CD8-positive, alpha-beta memory T cell (primary cell): ENCODE data around the gene LSM12. TPM values are rescaled to one million over a fixed set of nuclear protein-coding genes. Genes with fewer than 3 reads are reported as not detected.
"Not testable (repeated sequence)": the region's sequence is repeated elsewhere in the genome, so short reads cannot be mapped to it uniquely, and the experiment has no call there.

ENCODE experiments used
- CTCF ChIA-PET: fragments of 350-600 bp; sonication (Branson Sonifier 250); formaldehyde crosslinking; loops from one replicate; lab custom pipeline; 2021; ENCODE audit warnings: antibody characterized with exemption; lab: Charles Lee
- POLR2A ChIA-PET: fragments of 350-600 bp; sonication (Branson Sonifier 250); formaldehyde crosslinking; loops from one replicate; lab custom pipeline; 2021; ENCODE audit warnings: antibody characterized with exemption; lab: Charles Lee
- DNase-seq, 5 donors: peaks; one replicate each; pipeline versions ENCODE4 v3.0.0 to v3.0.0-alpha.2; 2020 to 2022; ENCODE audit warnings: mixed read lengths in 1 of 5
- H3K27ac ChIP-seq: one replicate; pipeline ENCODE4 v1.7.0; 2013; ENCODE audit warnings: low read depth, mild to moderate bottlenecking, low read length, moderate library complexity
- H3K27me3 ChIP-seq: 2 replicates; pipeline ENCODE4 v1.7.0; 2013; ENCODE audit warnings: low read length, mild to moderate bottlenecking; ENCODE audit not compliant: insufficient read depth, poor library complexity, severe bottlenecking
- H3K36me3 ChIP-seq: 2 replicates; pipeline ENCODE4 v1.7.0; 2013; ENCODE audit warnings: mild to moderate bottlenecking, low read length, moderate library complexity; ENCODE audit not compliant: insufficient read depth
- H3K4me1 ChIP-seq: 2 replicates; pipeline ENCODE4 v1.7.0; 2013; ENCODE audit warnings: mild to moderate bottlenecking, low read length, moderate library complexity; ENCODE audit not compliant: insufficient read depth
- H3K4me3 ChIP-seq: 2 replicates; pipeline ENCODE4 v1.7.0; 2013; ENCODE audit warnings: mild to moderate bottlenecking, low read length
- H3K9me3 ChIP-seq: 2 replicates; pipeline ENCODE4 v1.7.0; 2013; ENCODE audit warnings: mild to moderate bottlenecking, low read length
- H3K27ac Mint-ChIP-seq, 8 donors: one replicate each; pipeline ENCODE4 v1.8.0; 2020 to 2021; ENCODE audit warnings: mixed read lengths in 8 of 8, mild to moderate bottlenecking in 6 of 8, inconsistent platforms in 3 of 8, moderate library complexity in 3 of 8
- H3K27me3 Mint-ChIP-seq, 2 donors: one replicate each; pipeline ENCODE4 v1.8.0; 2020 to 2021; ENCODE audit warnings: mixed read lengths in 2 of 2, mild to moderate bottlenecking in 1 of 2, moderate library complexity in 1 of 2
- H3K36me3 Mint-ChIP-seq, 3 donors: one replicate each; pipeline ENCODE4 v1.8.0; 2020 to 2021; ENCODE audit warnings: mixed read lengths in 3 of 3, inconsistent platforms in 1 of 3, mild to moderate bottlenecking in 1 of 3
- H3K4me1 Mint-ChIP-seq, 3 donors: one replicate each; pipeline ENCODE4 v1.8.0; 2020 to 2021; ENCODE audit warnings: mixed read lengths in 3 of 3, inconsistent platforms in 1 of 3, mild to moderate bottlenecking in 1 of 3
- H3K4me3 Mint-ChIP-seq, 7 donors: one replicate each; pipeline ENCODE4 v1.8.0; 2020 to 2021; ENCODE audit warnings: mixed read lengths in 7 of 7, mild to moderate bottlenecking in 6 of 7, moderate library complexity in 4 of 7, inconsistent platforms in 2 of 7
- H3K9me3 Mint-ChIP-seq, 5 donors: one replicate each; pipeline ENCODE4 v1.8.0; 2020 to 2022; ENCODE audit warnings: mixed read lengths in 5 of 5, mild to moderate bottlenecking in 3 of 5, moderate library complexity in 2 of 5, inconsistent platforms in 1 of 5
- polyA plus RNA-seq: library from polyadenylated mRNA; unstranded; fragments of 300-500 nt; fragmentation: Illumina TruSeq; gene quantifications from one replicate; pipeline ENCODE4 v1.2.3, GENCODE V29; 2021
- total RNA-seq, 2 experiments: library from RNA; stranded (reverse); gene quantifications; one replicate each; pipeline ENCODE4 v1.2.3, GENCODE V29; 2021

The LSM12 gene
- total and polyA plus RNA-seq, 3 experiments from 2014 or later, result 79.9 to 81.9 (median 80.7) TPM

- H3K27ac Mint-ChIP-seq, result peak overlapping the region in 2 of 8 donors; percentile 38 to 70
Observed at GRCh38 chr17:44102849-44103622, 36.6 kb upstream of the LSM12 start.

DNA sequence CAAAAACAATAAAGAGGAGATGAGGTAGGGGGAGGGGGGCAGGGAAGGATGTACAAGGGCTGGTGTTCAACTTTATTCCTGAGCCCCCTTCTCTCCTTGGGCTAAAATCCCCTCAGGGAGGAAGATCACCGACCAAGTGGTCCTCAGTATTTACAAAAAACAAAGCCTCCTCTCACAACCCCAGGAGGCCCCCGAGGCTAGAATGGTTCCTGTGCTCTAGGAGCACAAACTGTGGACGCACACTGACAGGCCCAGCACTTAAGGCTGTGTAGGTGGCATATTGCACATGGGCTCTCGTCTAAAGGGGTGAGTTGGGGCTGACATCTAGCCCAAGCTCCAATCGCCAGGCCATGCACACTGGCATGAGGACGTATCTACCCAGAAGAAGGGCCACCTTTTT, 35.4 kb upstream of the LSM12 start:
- H3K36me3 Mint-ChIP-seq, result peaks cover 0 to 32% (median 2%) of the 10 kb centered on the region in 3 donors
- DNase-seq, result not testable (repeated sequence)

More at GRCh38 chr17:44102849-44103622, 36.6 kb upstream of the LSM12 start:
- Mint-ChIP-seq H3K4me3 (no peak overlapping the region), H3K36me3 (peaks cover 0 to 35% (median 5%) of the 10 kb centered on the region in 3 donors), H3K9me3 (no peaks in the 10 kb centered on the region), H3K27me3 (no peaks in the 10 kb centered on the region), H3K4me1 (peaks cover 4 to 13% (median 7%) of the 10 kb centered on the region in 3 donors)
- Histone ChIP-seq H3K27me3 (no peaks in the 10 kb centered on the region), H3K9me3 (no peaks in the 10 kb centered on the region), H3K27ac (no peak overlapping the region), H3K4me1 (no peaks in the 10 kb centered on the region), H3K4me3 (no peak overlapping the region), H3K36me3 (no peaks in the 10 kb centered on the region)
- DNase-seq, result no peak
- ChIA-PET CTCF (interaction anchor here (1.1 kb wide), 1 partner anchor 12 kb away, joined by 3 read pairs; no protein-coding TSS in a partner anchor), POLR2A (no interaction called here)

DNA sequence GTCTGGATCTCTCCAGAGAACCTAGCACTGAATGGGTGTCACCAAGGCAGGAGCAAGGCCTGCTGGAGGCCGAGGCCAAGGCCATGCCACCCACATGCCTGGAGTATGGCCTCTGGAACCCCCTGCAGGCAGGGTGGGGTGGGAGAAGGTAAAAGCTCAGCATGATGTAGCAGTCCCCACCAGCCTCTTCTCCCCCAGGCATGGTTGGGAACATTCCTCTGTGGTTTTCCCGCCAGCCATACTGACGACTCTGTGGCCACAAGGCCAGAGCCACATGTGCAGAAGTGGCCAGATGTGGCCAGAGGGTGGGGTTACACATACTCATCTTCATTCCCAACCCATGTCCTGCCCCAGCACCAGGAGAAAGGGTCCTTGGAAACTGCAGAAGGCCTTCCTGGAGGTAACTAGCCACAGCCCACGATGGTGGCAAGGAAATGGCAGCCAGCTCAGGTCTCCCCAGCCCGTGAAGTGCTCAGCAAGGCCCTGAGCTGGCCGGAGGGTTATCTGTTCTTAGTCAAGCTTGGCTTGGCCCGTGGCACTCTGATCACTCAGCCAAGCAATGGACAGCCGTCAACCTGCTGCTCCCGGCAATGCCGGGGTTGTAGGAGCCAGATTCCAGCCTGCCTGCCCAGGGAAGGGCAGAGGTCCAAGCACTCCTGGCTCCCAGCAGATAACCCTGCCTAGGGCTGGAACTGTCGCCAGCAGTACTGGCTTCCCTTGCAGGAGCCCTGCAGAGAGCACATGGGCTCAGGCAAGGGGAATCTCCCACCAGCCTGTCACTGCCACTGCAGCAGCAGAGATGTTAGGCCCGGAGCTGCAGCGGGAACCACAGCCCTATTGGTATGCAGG, 30.9 kb upstream of the LSM12 start:
- H3K4me3 ChIP-seq, result no peak overlapping the region
- Mint-ChIP-seq H3K27ac (peak overlapping the region in 2 of 8 donors; percentile 19 to 21), H3K36me3 (peaks cover 0 to 26% (median 0%) of the 10 kb centered on the region in 3 donors), H3K27me3 (no peaks in the 10 kb centered on the region), H3K4me3 (no peak overlapping the region), H3K4me1 (peaks cover 4 to 15% (median 6%) of the 10 kb centered on the region in 3 donors), H3K9me3 (no peaks in the 10 kb centered on the region)
- POLR2A ChIA-PET, result no interaction called here
- no peaks in the 10 kb centered on the region for H3K27me3 ChIP-seq
- CTCF ChIA-PET, result no interaction called here
- no peaks in the 10 kb centered on the region for H3K9me3 ChIP-seq
- no peaks in the 10 kb centered on the region for H3K36me3 ChIP-seq
- peaks cover 8% of the 10 kb centered on the region for H3K4me1 ChIP-seq
- H3K27ac ChIP-seq, result peak overlapping the region; percentile 24
- DNase-seq, result no peak

More for the DNA sequence above, 35.4 kb upstream of the LSM12 start:
- H3K4me3 Mint-ChIP-seq, H3K27ac Mint-ChIP-seq, CTCF ChIA-PET, H3K36me3 ChIP-seq, H3K4me3 ChIP-seq, H3K4me1 ChIP-seq, H3K27me3 ChIP-seq, H3K9me3 Mint-ChIP-seq, H3K27ac ChIP-seq, H3K27me3 Mint-ChIP-seq, POLR2A ChIA-PET, H3K9me3 ChIP-seq: not testable (repeated sequence)
- H3K4me1 Mint-ChIP-seq, result peaks cover 0 to 11% (median 5%) of the 10 kb centered on the region in 3 donors

GRCh38 chr17:44095647-44096496, 29.4 kb upstream of the LSM12 start:
- H3K4me3 Mint-ChIP-seq, result no peak overlapping the region
- Histone ChIP-seq H3K4me1 (peaks cover 8% of the 10 kb centered on the region), H3K4me3 (no peak overlapping the region), H3K9me3 (no peaks in the 10 kb centered on the region), H3K27ac (peak overlapping the region; percentile 73), H3K27me3 (no peaks in the 10 kb centered on the region), H3K36me3 (no peaks in the 10 kb centered on the region)
- no peaks in the 10 kb centered on the region for H3K9me3 Mint-ChIP-seq
- ChIA-PET POLR2A (interaction anchor here (0.6 to 0.7 kb wide), 2 partner anchors 564 to 1133 kb away, joined by 3 read pairs; no protein-coding TSS in a partner anchor), CTCF (no interaction called here)
- peaks cover 4 to 12% (median 6%) of the 10 kb centered on the region in 3 donors for H3K4me1 Mint-ChIP-seq
- peak overlapping the region in 2 of 8 donors; percentile 44 to 75 for H3K27ac Mint-ChIP-seq
- H3K36me3 Mint-ChIP-seq, result peaks cover 0 to 33% (median 5%) of the 10 kb centered on the region in 3 donors
- no peaks in the 10 kb centered on the region for H3K27me3 Mint-ChIP-seq
- DNase-seq, result no peak

DNA sequence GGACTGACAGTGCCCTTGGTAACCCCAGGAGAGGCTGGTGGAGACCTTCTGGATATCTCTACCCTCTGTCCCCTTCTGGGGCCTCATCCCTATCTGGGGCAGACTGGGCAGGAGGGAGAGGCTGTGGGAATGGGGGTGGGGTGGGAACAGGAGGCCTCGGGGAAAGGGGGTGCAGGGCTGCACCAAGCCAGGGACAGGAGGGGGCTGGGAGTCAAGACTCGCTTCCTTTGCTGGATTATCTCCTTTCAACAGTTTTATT, 28.8 kb upstream of the LSM12 start:
- Histone ChIP-seq H3K9me3 (no peaks in the 10 kb centered on the region), H3K27me3 (no peaks in the 10 kb centered on the region), H3K36me3 (no peaks in the 10 kb centered on the region), H3K27ac (peak overlapping the region; percentile 73), H3K4me3 (no peak overlapping the region), H3K4me1 (peaks cover 8% of the 10 kb centered on the region)
- peaks cover 0 to 36% (median 5%) of the 10 kb centered on the region in 3 donors for H3K36me3 Mint-ChIP-seq
- CTCF ChIA-PET, result no interaction called here
- POLR2A ChIA-PET, result no interaction called here
- H3K4me1 Mint-ChIP-seq, result peaks cover 4 to 12% (median 6%) of the 10 kb centered on the region in 3 donors
- no peaks in the 10 kb centered on the region for H3K9me3 Mint-ChIP-seq
- no peak for DNase-seq
- H3K27ac Mint-ChIP-seq, result no peak overlapping the region
- no peaks in the 10 kb centered on the region for H3K27me3 Mint-ChIP-seq
- no peak overlapping the region for H3K4me3 Mint-ChIP-seq

DNA sequence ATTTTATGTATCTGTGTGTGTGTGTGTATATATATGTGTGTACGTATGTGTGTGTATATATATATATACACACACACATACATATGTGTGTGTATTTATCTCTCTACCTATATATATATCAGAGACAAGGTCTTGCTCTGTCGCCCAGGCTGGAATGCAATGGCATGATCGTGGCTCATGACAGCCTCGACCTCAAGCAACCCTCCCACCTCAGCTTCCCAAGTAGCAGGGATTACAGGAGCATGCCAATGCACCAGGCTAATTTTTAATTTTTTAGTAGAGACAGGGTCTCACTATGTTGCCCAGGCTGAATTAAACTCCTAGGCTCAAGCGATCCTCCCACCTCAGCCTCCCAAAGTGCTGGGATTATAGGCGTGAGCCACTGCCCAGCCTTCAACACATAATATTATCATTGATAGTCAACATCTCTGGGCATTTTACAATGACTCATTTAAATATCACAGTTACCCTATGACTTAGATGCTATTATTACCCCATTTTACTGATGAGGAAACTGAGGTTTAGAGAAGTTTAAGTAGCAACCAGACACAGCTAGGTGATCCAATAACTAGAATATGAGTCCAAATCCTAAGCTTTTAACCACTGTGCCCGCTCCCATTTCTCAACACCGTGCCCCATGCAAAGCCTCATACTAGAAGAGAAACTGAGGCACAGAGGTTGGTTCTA, 28.4 kb upstream of the LSM12 start:
- H3K9me3 ChIP-seq, result no peaks in the 10 kb centered on the region
- H3K27ac Mint-ChIP-seq, result peak overlapping the region in 1 of 8 donors; percentile 6
- no peak overlapping the region for H3K4me3 ChIP-seq
- no peaks in the 10 kb centered on the region for H3K27me3 ChIP-seq
- H3K9me3 Mint-ChIP-seq, result no peaks in the 10 kb centered on the region
- H3K27me3 Mint-ChIP-seq, result no peaks in the 10 kb centered on the region
- H3K36me3 ChIP-seq, result no peaks in the 10 kb centered on the region
- H3K36me3 Mint-ChIP-seq, result peaks cover 0 to 34% (median 5%) of the 10 kb centered on the region in 3 donors
- peaks cover 4 to 12% (median 6%) of the 10 kb centered on the region in 3 donors for H3K4me1 Mint-ChIP-seq
- H3K27ac ChIP-seq, result peak overlapping the region; percentile 73
- CTCF ChIA-PET, result no interaction called here
- peaks cover 8% of the 10 kb centered on the region for H3K4me1 ChIP-seq
- DNase-seq, result no peak
- H3K4me3 Mint-ChIP-seq, result no peak overlapping the region
- POLR2A ChIA-PET, result no interaction called here

DNA sequence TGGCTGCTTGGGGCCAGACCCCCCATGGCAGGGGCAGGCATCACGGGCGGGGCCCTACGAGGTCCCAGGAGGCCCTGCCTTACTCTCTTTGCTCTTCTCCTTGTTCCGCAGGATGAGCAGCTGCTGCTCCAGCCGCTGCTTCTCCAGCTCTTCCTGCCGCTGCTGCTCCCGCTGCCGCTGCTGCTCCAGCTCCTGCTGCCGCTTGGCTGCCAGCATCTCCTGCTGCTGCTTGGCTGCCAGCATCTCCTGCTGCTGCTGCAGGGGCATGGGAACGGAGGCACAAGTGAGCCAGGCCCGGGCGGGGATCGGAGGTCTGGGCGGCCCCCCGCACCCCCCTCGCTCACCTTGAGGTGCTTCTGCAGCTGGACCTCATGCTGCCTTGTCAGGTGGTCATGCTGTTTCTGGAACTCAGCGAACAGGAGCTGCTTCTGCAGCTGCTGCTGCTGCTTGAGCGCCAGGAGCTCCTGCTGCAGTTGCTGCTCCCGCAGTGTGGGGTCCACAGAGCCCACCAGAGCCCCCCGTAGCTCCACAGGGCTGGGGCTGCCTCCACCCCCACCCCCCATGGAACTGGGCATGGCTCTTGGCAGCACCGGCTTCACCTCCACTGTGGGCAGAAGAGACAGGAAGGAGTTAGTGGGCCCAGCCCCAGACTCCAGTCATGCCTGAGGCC, 26.9 kb upstream of the LSM12 start:
- Histone ChIP-seq H3K4me3 (no peak overlapping the region), H3K9me3 (no peaks in the 10 kb centered on the region), H3K27ac (no peak overlapping the region), H3K36me3 (no peaks in the 10 kb centered on the region), H3K4me1 (peaks cover 8% of the 10 kb centered on the region), H3K27me3 (no peaks in the 10 kb centered on the region)
- Mint-ChIP-seq H3K4me1 (peaks cover 4 to 16% (median 6%) of the 10 kb centered on the region in 3 donors), H3K27me3 (no peaks in the 10 kb centered on the region), H3K4me3 (no peak overlapping the region), H3K9me3 (no peaks in the 10 kb centered on the region), H3K27ac (no peak overlapping the region), H3K36me3 (peaks cover 0 to 38% (median 8%) of the 10 kb centered on the region in 3 donors)
- DNase-seq, result no peak
- CTCF ChIA-PET, result no interaction called here
- POLR2A ChIA-PET, result no interaction called here
